ENCODE measurements around the gene GAS2L3. TPM values are rescaled to one million over a fixed set of nuclear protein-coding genes. Genes with fewer than 3 reads are reported as not detected.
"Not testable (repeated sequence)": the region's sequence is repeated elsewhere in the genome, so short reads cannot be mapped to it uniquely, and the experiment has no call there.

The GAS2L3 gene
- total RNA-seq, 1 donor from 2014 or later = 23.6 TPM

DNA sequence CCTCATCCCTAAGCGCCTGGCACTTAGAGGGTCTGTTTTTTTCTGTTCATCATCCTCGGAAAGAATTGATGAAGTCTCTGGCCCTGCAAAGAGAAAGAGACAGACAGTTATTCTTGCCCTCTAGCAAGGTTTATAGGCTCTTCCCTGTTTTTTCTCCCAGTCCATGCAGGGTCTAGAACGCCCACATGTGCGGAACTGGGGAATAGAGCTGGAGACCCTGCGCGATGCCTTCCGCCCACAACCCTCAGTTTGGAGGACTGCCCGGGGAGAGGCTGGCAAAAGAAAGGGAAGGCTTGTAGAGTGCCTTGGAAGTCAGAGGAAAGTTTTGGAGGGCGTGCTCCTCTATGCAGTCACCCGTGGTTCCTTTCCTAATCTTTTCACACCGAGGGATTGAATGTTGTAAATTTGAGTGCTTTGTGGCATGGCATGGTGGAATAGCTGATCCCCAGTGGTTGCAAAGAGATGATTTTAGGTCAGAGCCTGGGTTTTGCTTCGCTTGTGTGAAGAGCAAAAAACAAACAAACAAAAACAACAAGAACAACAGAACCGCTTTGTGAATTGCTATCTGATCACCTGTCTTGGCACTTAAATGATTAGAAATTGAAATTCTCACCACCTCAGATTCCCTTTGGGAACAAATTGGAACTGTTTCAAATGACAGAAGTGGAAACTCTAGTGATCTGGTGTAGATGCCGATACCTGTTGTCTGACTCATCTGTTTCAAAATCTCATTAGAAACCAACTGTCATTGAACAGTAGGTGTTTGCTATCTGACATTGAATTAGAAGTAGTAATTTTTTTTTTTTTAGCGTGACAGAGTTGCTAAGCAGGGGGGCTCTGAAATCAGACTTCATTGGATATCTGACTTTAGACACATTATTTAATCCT is 947 bp downstream of the GAS2L3 start:
- DNase-seq (ENCODE audit: low read depth, low spot score) = no peak

DNA sequence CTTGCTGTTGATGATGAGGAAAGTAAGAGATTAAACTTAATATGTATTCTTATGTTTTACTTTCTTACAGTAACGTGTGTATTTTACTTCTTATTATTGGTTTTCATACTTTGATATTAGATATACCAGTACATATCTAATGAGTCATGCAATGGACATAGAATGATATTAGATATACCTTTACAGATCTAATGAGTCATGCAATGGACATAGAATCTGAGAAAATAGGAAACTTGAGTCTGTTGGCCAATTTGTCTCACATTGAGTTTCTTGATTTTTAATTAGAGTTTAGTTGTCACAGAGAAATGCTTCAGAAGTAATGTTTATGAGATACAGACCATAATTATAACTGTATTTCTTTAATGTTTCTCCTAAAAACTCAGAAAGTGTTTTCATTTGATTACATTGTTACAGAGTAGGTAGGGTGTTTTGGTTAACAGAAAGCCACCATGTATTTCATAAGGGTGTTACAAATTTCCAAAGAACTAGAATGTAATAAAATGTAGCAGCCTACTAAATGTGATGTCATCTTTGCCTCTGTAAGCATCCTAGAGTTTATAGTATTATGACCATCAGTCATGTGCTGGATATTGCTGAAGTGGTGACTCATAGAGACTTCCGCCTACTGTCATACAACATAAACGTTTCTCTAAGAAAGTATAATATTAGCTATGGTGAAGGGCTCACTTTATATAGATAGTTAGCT is 3.0 kb downstream of the GAS2L3 start:
- peak; percentile 80 for DNase-seq (ENCODE audit: low read depth, low spot score)

DNA sequence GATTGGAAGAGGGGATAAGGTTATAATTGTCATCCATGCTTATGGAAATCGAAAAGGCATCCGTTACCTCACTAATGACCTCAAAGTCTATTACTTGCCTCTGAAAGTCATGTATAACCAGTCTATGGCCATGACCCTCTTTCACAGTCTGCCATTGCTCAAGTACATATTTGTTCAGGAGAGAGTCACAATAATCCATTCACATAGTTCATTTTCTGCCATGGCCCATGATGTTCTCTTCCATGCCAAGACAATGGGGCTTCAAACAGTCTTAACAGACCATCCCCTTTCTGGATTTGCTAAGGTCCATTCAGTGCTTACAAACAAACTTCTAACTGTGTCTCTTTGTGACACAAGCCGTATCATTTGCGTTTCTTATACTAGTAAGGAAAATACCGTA is 5.4 kb downstream of the GAS2L3 start:
- no peak for DNase-seq (ENCODE audit: low read depth, low spot score)

GRCh38 chr12:100579844-100580243 is 6.4 kb downstream of the GAS2L3 start:
- no peak for DNase-seq (ENCODE audit: low read depth, low spot score)

GRCh38 chr12:100584256-100584655 is 10.8 kb downstream of the GAS2L3 start:
- DNase-seq (ENCODE audit: low read depth, low spot score) = peak; percentile 29

GRCh38 chr12:100591979-100592378 is 18.5 kb downstream of the GAS2L3 start:
- DNase-seq (ENCODE audit: low read depth, low spot score) = no peak

DNA sequence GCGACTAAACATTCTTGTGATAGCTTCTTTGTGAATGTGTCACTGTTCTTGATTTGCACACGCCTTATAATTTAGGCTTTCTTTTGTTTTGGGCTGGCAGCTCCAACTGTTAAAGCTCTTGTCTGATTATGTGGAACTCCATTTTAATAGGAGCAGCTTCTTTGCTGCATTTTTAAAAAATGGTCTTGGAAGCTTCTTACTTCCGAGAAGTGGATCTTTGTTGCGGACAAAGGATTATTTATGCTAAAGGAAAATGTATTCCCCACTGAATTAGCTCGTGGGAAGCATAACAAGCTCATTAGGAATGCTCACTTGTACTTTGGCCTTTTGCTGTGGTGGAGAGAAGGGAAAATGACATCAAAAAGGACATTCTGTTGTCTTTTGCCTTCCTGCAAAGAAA is 20.0 kb downstream of the GAS2L3 start:
- DNase-seq (ENCODE audit: low read depth, low spot score) = no peak

GRCh38 chr12:100601626-100602025 is 28.1 kb downstream of the GAS2L3 start:
- DNase-seq (ENCODE audit: low read depth, low spot score) = no peak

DNA sequence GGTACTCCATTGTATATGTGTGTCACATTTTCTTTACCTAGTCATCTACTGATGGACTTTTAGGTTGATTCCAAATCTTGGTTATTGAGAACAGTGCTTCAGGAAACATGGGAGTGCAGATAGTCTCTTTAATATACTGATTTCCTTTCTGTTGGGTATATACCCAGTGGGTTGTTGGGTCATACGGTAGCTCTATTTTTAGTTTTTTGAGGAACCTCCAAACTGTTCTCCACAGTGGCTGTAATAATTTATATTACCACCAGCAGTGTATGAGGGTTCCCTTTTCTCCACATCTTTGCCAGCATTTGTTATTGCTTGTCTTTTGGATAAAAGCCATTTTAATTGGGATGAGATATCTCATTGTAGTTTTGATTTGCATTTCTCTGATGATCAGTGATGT is 29.5 kb downstream of the GAS2L3 start:
- not testable (repeated sequence) for DNase-seq (ENCODE audit: low read depth, low spot score)

- DNase-seq (ENCODE audit: low read depth, low spot score) = no peak
These were observed 35.3 kb downstream of the GAS2L3 start for GRCh38 chr12:100608776-100609175.

DNA sequence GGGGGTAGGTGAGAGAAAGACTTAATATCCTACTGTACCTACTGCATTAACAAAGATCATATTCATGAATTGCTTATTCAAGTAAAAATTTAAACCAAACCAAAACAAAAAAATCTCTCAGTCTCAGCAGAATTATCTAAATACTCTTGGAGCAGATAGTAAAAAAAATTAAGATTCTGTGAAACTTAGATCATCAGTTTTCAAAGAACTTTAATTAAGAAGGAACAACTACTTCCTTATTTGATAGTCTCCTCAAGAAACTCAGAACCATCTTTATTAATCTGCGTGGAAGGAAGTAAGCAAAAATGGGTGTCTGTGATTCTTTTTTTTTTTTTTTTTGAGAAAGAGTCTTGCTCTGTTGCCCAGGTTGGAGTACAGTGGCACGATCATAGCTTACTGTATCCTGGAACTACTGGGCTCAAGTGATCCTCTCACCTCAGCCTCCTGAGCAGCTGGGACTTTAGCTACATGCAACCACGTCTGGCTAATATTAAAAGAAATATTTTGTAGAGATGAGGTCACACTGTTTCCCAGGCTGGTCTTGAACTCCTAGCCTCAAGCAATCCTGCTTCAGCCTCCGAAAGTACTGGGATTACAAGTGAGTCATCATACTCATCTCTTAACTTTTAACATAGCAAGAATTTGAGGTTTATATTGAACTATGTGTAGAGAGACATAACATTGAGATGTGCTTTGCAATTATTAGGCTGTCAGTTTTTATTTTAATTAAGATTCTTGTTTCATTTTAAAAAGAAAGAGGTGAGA is 37.4 kb downstream of the GAS2L3 start:
- DNase-seq (ENCODE audit: low read depth, low spot score) = no peak

- no peak for DNase-seq (ENCODE audit: low read depth, low spot score)
These were observed 39.1 kb downstream of the GAS2L3 start for GRCh38 chr12:100612606-100613005.

DNA sequence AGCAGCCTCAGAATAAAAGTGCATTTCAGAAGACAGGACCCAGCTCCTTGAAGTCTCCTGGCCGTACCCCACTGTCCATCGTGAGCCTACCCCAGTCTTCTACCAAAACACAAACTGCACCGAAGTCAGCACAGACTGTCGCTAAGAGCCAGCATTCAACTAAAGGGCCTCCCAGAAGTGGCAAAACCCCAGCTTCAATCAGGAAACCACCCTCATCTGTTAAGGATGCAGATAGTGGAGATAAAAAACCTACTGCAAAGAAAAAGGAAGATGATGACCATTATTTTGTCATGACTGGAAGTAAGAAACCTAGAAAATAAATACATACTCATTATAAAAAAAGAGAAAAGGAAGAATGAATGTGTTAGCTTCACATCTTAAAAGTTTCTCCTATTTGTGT is 51.1 kb downstream of the GAS2L3 start:
- no peak for DNase-seq (ENCODE audit: low read depth, low spot score)

- DNase-seq (ENCODE audit: low read depth, low spot score) = no peak
These were observed 59.0 kb downstream of the GAS2L3 start for GRCh38 chr12:100632445-100632892.

GRCh38 chr12:100633082-100633785 is 59.8 kb downstream of the GAS2L3 start:
- DNase-seq (ENCODE audit: low read depth, low spot score) = not testable (repeated sequence)

DNA sequence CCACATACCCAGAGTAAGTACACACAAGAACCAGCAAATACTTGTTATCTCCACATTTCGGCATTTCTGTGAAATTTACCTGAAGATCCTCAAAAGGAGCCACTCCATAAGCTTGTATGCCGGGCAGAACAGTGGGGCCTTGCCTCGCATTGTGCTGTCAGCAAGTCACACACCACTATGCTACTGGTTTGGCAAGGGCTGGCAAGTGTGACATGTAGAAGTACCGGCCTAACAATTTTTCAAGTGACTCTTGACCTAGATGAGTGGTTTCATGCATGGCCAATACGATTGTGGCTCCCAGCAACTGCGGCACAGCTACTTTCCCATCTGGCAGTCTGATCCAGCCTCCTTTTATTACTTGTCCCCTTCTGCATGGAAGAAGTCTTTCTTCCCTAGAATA is 69.8 kb downstream of the GAS2L3 start:
- DNase-seq (ENCODE audit: low read depth, low spot score) = no peak

DNA sequence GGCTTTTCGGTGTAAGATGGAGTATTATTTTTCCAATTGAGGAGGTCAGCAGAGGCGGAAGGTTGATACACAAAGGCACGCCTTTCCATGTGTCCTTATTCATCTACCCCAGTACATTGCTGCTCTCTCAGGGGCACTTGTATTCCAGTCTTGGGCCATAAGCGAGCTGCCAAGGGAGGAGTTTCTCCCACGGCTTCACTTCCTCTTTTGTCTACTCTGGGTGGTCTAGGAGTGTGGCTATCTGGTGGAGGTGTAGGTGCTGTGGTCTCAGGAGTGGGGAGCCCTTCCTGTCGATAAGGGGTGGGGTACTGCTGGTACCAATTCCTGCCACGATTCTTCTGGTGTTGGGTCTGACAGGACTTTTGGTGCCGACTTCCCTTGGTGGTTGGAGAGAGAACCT is 73.4 kb downstream of the GAS2L3 start:
- no peak for DNase-seq (ENCODE audit: low read depth, low spot score)

- DNase-seq (ENCODE audit: low read depth, low spot score) = no peak
These were observed 77.6 kb downstream of the GAS2L3 start for GRCh38 chr12:100651108-100651507.

DNA sequence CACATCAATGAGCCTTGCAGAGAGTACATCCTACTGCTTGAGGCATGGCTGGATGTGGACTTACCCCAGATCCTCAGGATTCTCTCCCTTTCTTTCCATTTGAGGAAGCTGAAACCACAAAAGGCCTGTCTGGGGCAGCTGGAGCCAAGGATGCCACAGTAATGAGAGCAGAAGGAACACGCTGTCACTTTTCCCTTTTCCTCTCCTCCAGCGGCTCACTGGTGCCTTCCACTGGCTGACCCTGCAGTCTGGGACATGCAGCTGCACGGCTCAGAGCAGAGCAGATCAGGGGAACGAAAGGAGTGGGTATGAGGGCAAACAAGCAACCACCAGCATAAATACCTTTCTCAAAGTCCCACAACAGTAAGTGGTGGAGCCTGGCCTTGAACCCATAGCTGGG is 78.2 kb downstream of the GAS2L3 start:
- DNase-seq (ENCODE audit: low read depth, low spot score) = no peak

GRCh38 chr12:100652488-100652887 is 79.0 kb downstream of the GAS2L3 start:
- no peak for DNase-seq (ENCODE audit: low read depth, low spot score)

DNA sequence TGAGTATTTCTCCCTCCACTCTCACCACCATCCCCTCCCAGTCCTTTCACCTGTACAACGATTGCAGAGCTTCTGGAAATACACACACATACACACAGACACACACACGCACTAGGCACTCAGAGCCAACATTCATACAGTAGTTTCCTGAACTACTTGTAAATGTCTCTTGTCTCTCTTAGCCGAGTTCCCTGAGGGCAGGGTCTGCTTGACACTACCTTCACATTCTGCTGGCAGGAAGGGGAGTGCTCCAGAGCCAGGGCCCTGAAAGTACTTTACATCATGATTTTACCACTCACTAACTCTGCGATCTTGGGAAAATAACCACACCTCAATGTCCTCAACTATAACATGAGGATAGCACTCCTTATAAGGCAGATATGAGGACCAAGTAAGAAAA is 82.7 kb downstream of the GAS2L3 start:
- no peak for DNase-seq (ENCODE audit: low read depth, low spot score)
